Measurements from ENCODE around the gene PTPN21. TPM values are rescaled to one million over a fixed set of nuclear protein-coding genes. Genes with fewer than 3 reads are reported as not detected.

Gene PTPN21
- total RNA-seq, 1 donor from 2014 or later, result 47.6 TPM

DNA sequence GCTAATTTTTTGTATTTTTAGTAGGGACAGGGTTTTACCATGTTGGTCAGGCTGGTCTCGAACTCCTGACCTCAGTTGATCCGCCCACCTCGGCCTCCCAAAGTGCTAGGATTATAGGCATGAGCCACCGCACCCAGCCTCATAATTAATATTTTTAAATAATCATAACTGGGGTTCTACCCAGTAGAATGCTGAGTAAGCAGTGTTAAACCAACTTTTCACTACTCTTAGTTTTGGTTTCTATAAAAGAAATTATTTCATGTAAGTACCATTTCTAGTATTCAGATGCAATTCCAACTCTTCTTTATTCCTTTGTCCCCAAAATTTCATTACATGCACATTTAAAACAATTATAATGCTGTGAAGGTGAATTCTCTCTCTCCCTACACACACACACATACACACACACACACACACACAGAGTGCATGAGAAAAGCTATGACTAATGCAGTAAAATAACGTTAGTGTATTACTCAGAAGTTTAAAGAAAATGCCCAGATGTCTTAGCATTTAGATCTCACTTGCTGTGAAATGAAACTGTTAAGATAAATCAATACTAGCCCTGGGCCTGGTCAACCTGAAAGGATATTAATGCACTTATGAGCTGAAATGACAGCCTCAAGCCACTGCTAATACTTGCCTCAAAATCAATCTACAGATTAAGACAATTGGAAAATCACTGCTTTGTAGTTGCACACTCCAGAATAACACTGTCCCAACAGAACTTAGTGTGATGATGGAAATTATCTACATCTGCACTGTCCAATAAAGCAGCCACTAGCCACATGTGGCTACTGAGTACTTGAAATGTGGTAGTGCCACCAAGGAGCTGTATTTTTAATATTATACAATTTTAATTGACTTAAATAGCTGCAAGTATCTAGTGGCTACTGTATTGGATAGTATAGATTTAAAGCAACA, 36.0 kb downstream of the PTPN21 start:
- no peak overlapping the region for H3K4me3 ChIP-seq
- H3K9me3 ChIP-seq, result no peaks in the 10 kb centered on the region
- H3K27ac ChIP-seq, result no peak overlapping the region
- H3K27me3 ChIP-seq (ENCODE audit: low read depth), result no peaks in the 10 kb centered on the region
- intact Hi-C loops (cut with DNase I), result no loop called here
- ATAC-seq (no peak), DNase-seq (no peak)
- TF ChIP-seq, protein P1, sequence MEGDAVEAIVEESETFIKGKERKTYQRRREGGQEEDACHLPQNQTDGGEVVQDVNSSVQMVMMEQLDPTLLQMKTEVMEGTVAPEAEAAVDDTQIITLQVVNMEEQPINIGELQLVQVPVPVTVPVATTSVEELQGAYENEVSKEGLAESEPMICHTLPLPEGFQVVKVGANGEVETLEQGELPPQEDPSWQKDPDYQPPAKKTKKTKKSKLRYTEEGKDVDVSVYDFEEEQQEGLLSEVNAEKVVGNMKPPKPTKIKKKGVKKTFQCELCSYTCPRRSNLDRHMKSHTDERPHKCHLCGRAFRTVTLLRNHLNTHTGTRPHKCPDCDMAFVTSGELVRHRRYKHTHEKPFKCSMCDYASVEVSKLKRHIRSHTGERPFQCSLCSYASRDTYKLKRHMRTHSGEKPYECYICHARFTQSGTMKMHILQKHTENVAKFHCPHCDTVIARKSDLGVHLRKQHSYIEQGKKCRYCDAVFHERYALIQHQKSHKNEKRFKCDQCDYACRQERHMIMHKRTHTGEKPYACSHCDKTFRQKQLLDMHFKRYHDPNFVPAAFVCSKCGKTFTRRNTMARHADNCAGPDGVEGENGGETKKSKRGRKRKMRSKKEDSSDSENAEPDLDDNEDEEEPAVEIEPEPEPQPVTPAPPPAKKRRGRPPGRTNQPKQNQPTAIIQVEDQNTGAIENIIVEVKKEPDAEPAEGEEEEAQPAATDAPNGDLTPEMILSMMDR (IDR thresholded peaks at IDR 0.05), result no peak
- peaks cover 10% of the 10 kb centered on the region for H3K4me1 ChIP-seq
- H3K36me3 ChIP-seq, result peaks cover 17% of the 10 kb centered on the region

DNA sequence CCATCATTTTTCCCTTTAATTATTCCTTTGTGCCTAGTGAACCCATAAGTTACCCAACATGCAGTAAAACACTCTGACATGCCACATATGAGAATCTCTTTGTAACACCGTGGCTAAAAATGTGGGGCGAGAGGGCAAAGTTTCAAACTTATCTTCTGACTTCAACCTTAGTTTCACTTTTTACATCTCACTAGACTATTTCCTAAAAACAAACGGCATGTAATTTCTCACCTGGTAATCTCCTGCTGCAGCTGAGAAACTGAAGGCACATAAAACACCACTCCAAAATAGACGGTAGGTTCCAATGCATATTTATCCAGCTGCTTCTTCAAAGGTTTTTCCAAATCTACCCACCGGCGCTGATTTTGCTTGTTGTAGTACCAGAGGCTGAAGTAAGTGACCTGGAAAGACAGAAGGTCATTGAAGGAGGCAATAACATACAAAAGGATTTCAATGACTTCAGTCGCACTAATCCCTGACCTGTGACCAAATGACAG, 37.9 kb downstream of the PTPN21 start:
- TF ChIP-seq, protein P1 (IDR thresholded peaks at IDR 0.05), result no peak
- Histone ChIP-seq H3K4me1 (peaks cover 10% of the 10 kb centered on the region), H3K27ac (no peak overlapping the region), H3K36me3 (peaks cover 17% of the 10 kb centered on the region), H3K4me3 (no peak overlapping the region), H3K9me3 (no peaks in the 10 kb centered on the region), H3K27me3 (ENCODE audit: low read depth) (no peaks in the 10 kb centered on the region)
- DNase-seq, result no peak
- intact Hi-C loops (cut with DNase I), result no loop called here
- no peak for ATAC-seq

DNA sequence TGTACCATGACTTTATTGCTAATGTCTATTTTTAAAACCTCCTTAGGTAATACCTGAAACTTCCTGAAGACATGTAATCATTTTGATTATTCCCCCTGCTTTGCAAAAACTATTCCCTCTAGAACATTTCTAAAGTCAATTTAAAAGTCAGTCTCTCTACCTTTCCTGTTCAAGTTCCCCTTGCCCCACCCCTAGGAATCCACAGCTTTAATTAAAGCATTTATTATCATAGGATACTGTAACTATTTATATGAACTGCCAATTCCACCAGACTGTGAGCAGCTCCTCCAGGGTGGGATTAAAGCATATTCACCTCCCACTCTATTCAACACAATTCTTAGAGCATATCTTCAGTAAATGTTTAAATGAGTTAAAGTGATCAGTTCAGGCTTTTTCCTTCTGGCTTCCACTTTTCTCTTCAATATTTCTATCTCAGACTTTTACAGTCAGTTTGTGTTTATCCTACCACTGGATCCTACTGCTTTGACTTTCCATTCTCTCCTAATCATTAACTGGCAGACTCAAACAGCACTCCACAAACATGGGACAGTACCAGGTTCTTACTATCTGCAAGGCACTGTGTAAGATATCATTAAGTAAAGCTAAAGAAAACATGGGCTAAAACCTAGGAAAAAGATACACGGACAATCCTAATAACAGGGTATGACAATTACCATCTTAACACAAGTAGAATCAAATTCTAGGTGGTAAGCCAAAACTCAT, 39.1 kb downstream of the PTPN21 start:
- no peak for ATAC-seq
- no peak for DNase-seq
- intact Hi-C loops (cut with DNase I), result no loop called here
- Histone ChIP-seq H3K27me3 (ENCODE audit: low read depth) (no peaks in the 10 kb centered on the region), H3K4me3 (no peak overlapping the region), H3K36me3 (peaks cover 17% of the 10 kb centered on the region), H3K4me1 (peaks cover 4% of the 10 kb centered on the region), H3K27ac (no peak overlapping the region), H3K9me3 (no peaks in the 10 kb centered on the region)
- TF ChIP-seq, protein P1 (IDR thresholded peaks at IDR 0.05), result no peak

DNA sequence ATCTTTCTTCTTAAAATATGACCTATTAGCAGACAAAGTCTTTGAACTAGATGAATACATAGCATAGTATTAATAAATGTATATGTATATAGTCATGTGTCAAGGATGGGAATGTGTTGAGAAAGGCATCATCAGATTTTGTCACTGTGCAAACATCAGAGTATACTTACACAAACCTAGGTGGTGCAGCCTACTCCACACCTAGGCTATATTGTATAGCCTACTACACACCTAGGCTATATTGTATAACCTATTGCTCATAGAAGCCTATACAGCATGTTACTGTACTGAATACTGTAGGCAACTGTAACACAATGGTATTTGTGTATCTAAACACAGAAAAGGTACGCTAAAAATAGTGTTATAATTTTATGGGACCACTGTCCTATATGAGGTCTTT, 47.6 kb downstream of the PTPN21 start:
- Histone ChIP-seq H3K9me3 (no peaks in the 10 kb centered on the region), H3K4me3 (no peak overlapping the region), H3K27ac (no peak overlapping the region), H3K36me3 (peaks cover 28% of the 10 kb centered on the region), H3K4me1 (no peaks in the 10 kb centered on the region), H3K27me3 (ENCODE audit: low read depth) (no peaks in the 10 kb centered on the region)
- ATAC-seq (no peak), DNase-seq (no peak)
- TF ChIP-seq, protein P1 (IDR thresholded peaks at IDR 0.05), result no peak
- intact Hi-C loops (cut with DNase I), result no loop called here

DNA sequence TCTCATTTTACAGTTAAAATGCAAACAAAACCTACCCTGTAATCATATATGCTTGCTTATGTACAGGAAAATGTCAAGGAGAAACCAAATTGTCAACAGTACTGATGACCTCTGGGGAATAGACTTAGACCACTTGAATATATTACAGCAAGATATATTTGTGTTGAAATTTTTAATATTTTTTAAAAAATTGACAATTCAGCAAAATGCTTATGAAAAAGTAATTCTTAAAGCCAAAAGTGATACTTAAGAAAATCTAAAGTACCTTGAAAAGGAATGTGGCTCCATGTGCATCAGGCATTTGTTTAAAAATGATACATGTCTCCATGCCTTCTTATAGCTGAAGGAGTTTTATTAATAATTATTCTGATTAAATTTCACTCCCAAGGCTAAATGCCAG, 49.2 kb downstream of the PTPN21 start:
- Histone ChIP-seq H3K27ac (no peak overlapping the region), H3K4me1 (no peaks in the 10 kb centered on the region), H3K36me3 (peaks cover 44% of the 10 kb centered on the region), H3K27me3 (ENCODE audit: low read depth) (no peaks in the 10 kb centered on the region), H3K4me3 (no peak overlapping the region), H3K9me3 (no peaks in the 10 kb centered on the region)
- intact Hi-C loops (cut with DNase I), result no loop called here
- TF ChIP-seq, protein P1 (IDR thresholded peaks at IDR 0.05), result no peak
- DNase-seq (no peak), ATAC-seq (no peak)
